ENCODE data around the gene ZNF77.

GRCh38 chr19:2976609-2977000 lies 31.8 kb upstream of the ZNF77 start:
- TF ChIP-seq CTCF (IDR thresholded peaks at IDR 0.05) = no peak
- no peak for TF ChIP-seq POLR2A (IDR thresholded peaks at IDR 0.05)
